Left cardiac atrium (tissue), 2 donors: Measurements from ENCODE around the gene CDX1. TPM values are rescaled to one million over a fixed set of nuclear protein-coding genes. Genes with fewer than 3 reads are reported as not detected.

Source experiments
- total RNA-seq, 2 donors: library from RNA; stranded (reverse); fragmentation: NEBNext Ultra II Directional; extraction: Animal tissue kit (Norgen Biotek cat#: 25700); gene quantifications; one replicate each; pipeline ENCODE4 v1.2.1, GENCODE V29; 2021
- donor health status: DM: no; HTN: yes; CAD: no; lungs with severe emphysema.
- donor health status: DM: yes; HTN: yes; CAD: no.

The CDX1 gene
- total RNA-seq, 2 donors from 2014 or later, result not detected

Other genes starting within 250 kb of the CDX1 start
- gene PDE6A, start 222.0 kb upstream of the CDX1 start, total RNA-seq, result under 1 TPM in 1 of 2 donors, not detected in 1; 0.16 TPM
- gene SLC26A2, start 206.0 kb upstream of the CDX1 start, total RNA-seq, result 10 to 100 TPM in 1 of 2 donors, 1 to 10 TPM in 1; 6.3 to 12.6 TPM
- 1 to 10 TPM; 3.3 to 4.1 TPM for gene TIGD6, start 166.1 kb upstream of the CDX1 start, total RNA-seq
- gene HMGXB3, start 166.0 kb upstream of the CDX1 start, total RNA-seq, result 10 to 100 TPM; 14.1 to 22.1 TPM
- 10 to 100 TPM; 18.3 to 41.6 TPM for gene CSF1R, start 80.2 kb upstream of the CDX1 start, total RNA-seq
- gene PDGFRB, start 10.9 kb upstream of the CDX1 start, total RNA-seq, result 10 to 100 TPM; 62.9 to 68.3 TPM
- not detected for gene SLC6A7, start 23.3 kb downstream of the CDX1 start, total RNA-seq
- gene CAMK2A, start 123.0 kb downstream of the CDX1 start, total RNA-seq, result 10 to 100 TPM; 10.8 to 16.3 TPM
- under 1 TPM; 0.68 to 0.84 TPM for gene ARSI, start 136.1 kb downstream of the CDX1 start, total RNA-seq
- 10 to 100 TPM; 17.4 to 18.5 TPM for gene TCOF1, start 190.9 kb downstream of the CDX1 start, total RNA-seq
- gene CD74, start 246.1 kb downstream of the CDX1 start, total RNA-seq, result 100 to 1,000 TPM; 255 to 433 TPM